GM23338 (cell line): ENCODE data around the gene USH2A.

Experiments
- CREB1 ChIP-seq: fragments of 250-450 bp; sonication (Bioruptor Pico); IDR thresholded peaks from 2 replicates; pipeline ENCODE4 v1.5.0; 2020; ENCODE audit warnings: low read depth, mild to moderate bottlenecking, moderate library complexity
- EZH2phosphoT487 ChIP-seq: fragments of 200-600 bp; sonication (generic); IDR thresholded peaks from one replicate; pipeline ENCODE4 v1.8.1; 2018; ENCODE audit warnings: antibody characterized with exemption; ENCODE audit not compliant: unreplicated experiment
- POLR2AphosphoS5 ChIP-seq: IDR thresholded peaks from 2 replicates; pipeline ENCODE4 v1.6.1; 2016; ENCODE audit warnings: antibody characterized with exemption, low read depth
- ZNF331 ChIP-seq: fragments of 250-450 bp; sonication (Bioruptor Pico); IDR thresholded peaks from 2 replicates; pipeline ENCODE4 v1.5.0; 2020; ENCODE audit warnings: low read depth, mild to moderate bottlenecking, moderate library complexity
- TF ChIP-seq, protein P1 (sequence below), 2 experiments: fragments of 200-600 bp in 1 of 2; sonication (generic) in 1 of 2; conservative IDR thresholded peaks; 2 replicates each; pipeline versions ENCODE4 v1.5.1 to v1.6.1; 2016 to 2017; ENCODE audit warnings: antibody characterized with exemption in 2 of 2, low read depth in 2 of 2, mild to moderate bottlenecking in 2 of 2, moderate library complexity in 1 of 2

DNA sequence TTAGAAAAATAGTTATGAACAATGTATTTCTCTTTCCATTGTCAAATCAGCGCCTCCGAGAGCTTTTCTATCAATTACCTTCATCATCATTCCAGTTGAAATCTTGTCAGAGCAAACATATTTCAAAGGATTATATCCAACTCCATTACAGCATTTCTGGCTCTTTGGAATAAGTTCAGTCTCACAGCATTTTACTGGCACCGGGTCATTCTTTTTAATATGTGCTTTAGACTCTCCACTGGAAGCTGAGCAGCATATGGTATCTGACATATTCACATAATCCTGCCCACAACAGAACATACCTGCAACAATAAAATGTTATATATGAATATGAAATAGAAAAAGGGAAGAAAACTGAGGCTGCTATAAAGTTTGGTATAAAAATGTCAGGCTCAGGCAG lies 633.3 kb downstream of the USH2A start:
- TF ChIP-seq CREB1 (CRISPR knock-in tag) (no peak), EZH2phosphoT487 (no peak), POLR2AphosphoS5 (no peak), ZNF331 (CRISPR knock-in tag) (no peak)
- TF ChIP-seq, protein P1, sequence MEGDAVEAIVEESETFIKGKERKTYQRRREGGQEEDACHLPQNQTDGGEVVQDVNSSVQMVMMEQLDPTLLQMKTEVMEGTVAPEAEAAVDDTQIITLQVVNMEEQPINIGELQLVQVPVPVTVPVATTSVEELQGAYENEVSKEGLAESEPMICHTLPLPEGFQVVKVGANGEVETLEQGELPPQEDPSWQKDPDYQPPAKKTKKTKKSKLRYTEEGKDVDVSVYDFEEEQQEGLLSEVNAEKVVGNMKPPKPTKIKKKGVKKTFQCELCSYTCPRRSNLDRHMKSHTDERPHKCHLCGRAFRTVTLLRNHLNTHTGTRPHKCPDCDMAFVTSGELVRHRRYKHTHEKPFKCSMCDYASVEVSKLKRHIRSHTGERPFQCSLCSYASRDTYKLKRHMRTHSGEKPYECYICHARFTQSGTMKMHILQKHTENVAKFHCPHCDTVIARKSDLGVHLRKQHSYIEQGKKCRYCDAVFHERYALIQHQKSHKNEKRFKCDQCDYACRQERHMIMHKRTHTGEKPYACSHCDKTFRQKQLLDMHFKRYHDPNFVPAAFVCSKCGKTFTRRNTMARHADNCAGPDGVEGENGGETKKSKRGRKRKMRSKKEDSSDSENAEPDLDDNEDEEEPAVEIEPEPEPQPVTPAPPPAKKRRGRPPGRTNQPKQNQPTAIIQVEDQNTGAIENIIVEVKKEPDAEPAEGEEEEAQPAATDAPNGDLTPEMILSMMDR (conservative IDR thresholded peaks at IDR 0.05; ENCODE audit: low read depth in 2 of 2), result no peak
